H1 (cell line): ENCODE measurements around the gene TEKT5. TPM values are rescaled to one million over a fixed set of nuclear protein-coding genes. Genes with fewer than 3 reads are reported as not detected.

ENCODE experiments used
- CTCF ChIA-PET: fragments of 300-600 bp; sonication (Branson Sonifier 250); formaldehyde crosslinking; loops from one replicate; lab custom pipeline; 2021; ENCODE audit not compliant: partially characterized antibody; lab: Charles Lee
- POLR2A ChIA-PET: fragments of 300-600 bp; sonication (Branson Sonifier 250); formaldehyde crosslinking; loops from one replicate; lab custom pipeline; 2021; ENCODE audit warnings: inconsistent platforms; ENCODE audit not compliant: partially characterized antibody; lab: Charles Lee
- DNase-seq, 2 experiments: peaks; one replicate each; pipeline versions ENCODE4 v3.0.0 to v3.0.0-alpha.2; 2010 to 2022; ENCODE audit warnings: low spot score in 2 of 2, low read depth in 1 of 2, mixed read lengths in 1 of 2
- FAIRE-seq: peaks from 2 replicates; lab custom pipeline; 2011; peaks lifted over from hg19 to GRCh38; lab: Jason Lieb, UNC
- H2AFZ ChIP-seq: 2 replicates; pipeline ENCODE4 v1.8.1; 2012; ENCODE audit warnings: low read length, inconsistent platforms
- H2AK5ac ChIP-seq: 2 replicates; pipeline ENCODE4 v1.6.1; 2013; ENCODE audit warnings: low read depth, low read length
- H2BK120ac ChIP-seq: replicated peaks from 2 replicates; pipeline ENCODE3; 2013; ENCODE audit warnings: low read depth, low read length, inconsistent platforms
- H2BK12ac ChIP-seq: 2 replicates; pipeline ENCODE4 v1.6.1; 2013; ENCODE audit warnings: low read depth, low read length
- H2BK15ac ChIP-seq: 2 replicates; pipeline ENCODE4 v1.6.1; 2013; ENCODE audit warnings: low read length
- H2BK20ac ChIP-seq: 2 replicates; pipeline ENCODE4 v1.6.1; 2013; ENCODE audit warnings: low read length
- H2BK5ac ChIP-seq: 2 replicates; pipeline ENCODE4 v1.6.1; 2013; ENCODE audit warnings: low read depth, low read length
- H3K14ac ChIP-seq: 2 replicates; pipeline ENCODE4 v1.6.1; 2013; ENCODE audit warnings: inconsistent platforms; ENCODE audit not compliant: insufficient read length
- H3K18ac ChIP-seq: 2 replicates; pipeline ENCODE4 v1.6.1; 2013; ENCODE audit warnings: low read length; ENCODE audit errors: extremely low read depth
- H3K23ac ChIP-seq: 2 replicates; pipeline ENCODE4 v1.6.1; 2013; ENCODE audit warnings: inconsistent platforms; ENCODE audit not compliant: insufficient read length
- H3K23me2 ChIP-seq: 2 replicates; pipeline ENCODE4 v1.6.1; 2013; ENCODE audit warnings: low read depth, low read length
- H3K27ac ChIP-seq: 2 replicates; pipeline ENCODE4 v1.6.1; 2011; ENCODE audit warnings: low read depth, low read length, inconsistent platforms
- H3K27me3 ChIP-seq, 4 experiments: replicated peaks in 1 of 4; 1 replicate in 1 of 4; 2 replicates in 3 of 4; pipeline versions ENCODE4 v1.6.1 to v1.8.1; 2011 to 2013; ENCODE audit warnings: low read length in 3 of 4, mild to moderate bottlenecking in 3 of 4, inconsistent platforms in 2 of 4, mixed read lengths in 2 of 4, moderate library complexity in 1 of 4; ENCODE audit not compliant: control insufficient read depth in 3 of 4, insufficient read depth in 3 of 4; ENCODE audit errors: extremely low read depth in 1 of 4
- H3K36me3 ChIP-seq, 4 experiments: 2 replicates each; pipeline versions ENCODE4 v1.6.1 to v1.8.1; 2011 to 2013; ENCODE audit warnings: mild to moderate bottlenecking in 4 of 4, low read length in 3 of 4, moderate library complexity in 2 of 4, control low read depth in 1 of 4, inconsistent platforms in 1 of 4; ENCODE audit not compliant: insufficient read depth in 4 of 4, control insufficient read depth in 2 of 4
- H3K4ac ChIP-seq: replicated peaks from 2 replicates; pipeline ENCODE3; 2013; ENCODE audit warnings: low read length, low read depth, mixed read lengths, inconsistent platforms; ENCODE audit not compliant: insufficient read length
- H3K4me1 ChIP-seq, 4 experiments: replicated peaks in 1 of 4; 1 replicate in 1 of 4; 2 replicates in 3 of 4; pipeline versions ENCODE4 v1.6.1 to v1.8.1; 2011 to 2013; ENCODE audit warnings: low read length in 3 of 4, inconsistent platforms in 2 of 4, mixed read lengths in 1 of 4; ENCODE audit not compliant: insufficient read depth in 4 of 4, control insufficient read depth in 3 of 4
- H3K4me2 ChIP-seq, 2 experiments: 2 replicates each; pipeline versions ENCODE4 v1.6.1 to v1.8.1; 2011 to 2013; ENCODE audit warnings: low read depth in 2 of 2, low read length in 2 of 2, control low read depth in 1 of 2, inconsistent platforms in 1 of 2, mild to moderate bottlenecking in 1 of 2; ENCODE audit not compliant: insufficient read depth in 1 of 2
- H3K4me3 ChIP-seq, 4 experiments: fragments of 200-600, 300-600 bp in 1 of 4; sonication (generic), shearing (Covaris generic), sonication (Bioruptor Twin) in 1 of 4; 2 replicates each; pipeline versions ENCODE4 v1.5.1 to v1.8.1; 2011 to 2016; ENCODE audit warnings: low read length in 4 of 4, low read depth in 3 of 4, control low read depth in 2 of 4, inconsistent platforms in 2 of 4, mild to moderate bottlenecking in 2 of 4, mixed read lengths in 1 of 4, moderate library complexity in 1 of 4; ENCODE audit not compliant: insufficient read depth in 2 of 4; ENCODE audit errors: extremely low read depth in 1 of 4
- H3K56ac ChIP-seq: replicated peaks from 2 replicates; pipeline ENCODE3; 2013; ENCODE audit warnings: low read depth, mild to moderate bottlenecking, mixed read lengths, low read length, inconsistent platforms; ENCODE audit not compliant: insufficient read length
- H3K79me1 ChIP-seq: 2 replicates; pipeline ENCODE4 v1.6.1; 2013; ENCODE audit warnings: low read depth, low read length, control low read depth
- H3K79me2 ChIP-seq, 2 experiments: 2 replicates each; pipeline versions ENCODE4 v1.6.1 to v1.8.1; 2012 to 2013; ENCODE audit warnings: low read length in 2 of 2, mild to moderate bottlenecking in 2 of 2, inconsistent platforms in 1 of 2; ENCODE audit not compliant: insufficient read depth in 2 of 2, control insufficient read depth in 1 of 2
- H3K9ac ChIP-seq, 4 experiments: replicated peaks in 1 of 4; 1 replicate in 1 of 4; 2 replicates in 3 of 4; pipeline versions ENCODE4 v1.6.1 to v1.8.1; 2011 to 2013; ENCODE audit warnings: low read depth in 3 of 4, low read length in 3 of 4, control low read depth in 2 of 4, mild to moderate bottlenecking in 2 of 4, moderate library complexity in 2 of 4, inconsistent platforms in 1 of 4; ENCODE audit errors: extremely low read depth in 1 of 4
- H3K9me3 ChIP-seq, 2 experiments: 2 replicates each; pipeline versions ENCODE4 v1.6.1 to v1.8.1; 2012 to 2013; ENCODE audit warnings: mild to moderate bottlenecking in 2 of 2, moderate library complexity in 2 of 2, control low read depth in 1 of 2, inconsistent platforms in 1 of 2, low read depth in 1 of 2, low read length in 1 of 2, mixed read lengths in 1 of 2; ENCODE audit not compliant: insufficient read depth in 2 of 2
- H4K20me1 ChIP-seq, 2 experiments: replicated peaks in 1 of 2; 2 replicates each; pipeline versions ENCODE3 to v1.8.1; 2011 to 2013; ENCODE audit warnings: inconsistent platforms in 2 of 2, low read length in 2 of 2, mild to moderate bottlenecking in 1 of 2; ENCODE audit not compliant: insufficient read depth in 2 of 2, control insufficient read depth in 1 of 2
- H4K5ac ChIP-seq: 2 replicates; pipeline ENCODE4 v1.6.1; 2013; ENCODE audit warnings: low read length, low read depth, mixed read lengths, inconsistent platforms; ENCODE audit not compliant: insufficient read length
- H4K8ac ChIP-seq: 2 replicates; pipeline ENCODE4 v1.8.0; 2013; ENCODE audit warnings: mild to moderate bottlenecking, moderate library complexity, low read length, inconsistent platforms; ENCODE audit not compliant: insufficient read depth; ENCODE audit errors: extremely low read depth
- H4K91ac ChIP-seq: replicated peaks from 2 replicates; pipeline ENCODE3; 2013; ENCODE audit warnings: low read length, mixed read lengths, inconsistent platforms; ENCODE audit not compliant: insufficient read length
- CBX5 ChIP-seq: fragments of 300-800, 300-1000 bp; sonication (generic); IDR thresholded peaks from 2 replicates; pipeline ENCODE4 v1.7.1; 2016; ENCODE audit warnings: antibody characterized with exemption, low read length, low read depth
- POU5F1 ChIP-seq: IDR thresholded peaks from 2 replicates; pipeline ENCODE4 v1.6.1; 2011; ENCODE audit warnings: low read depth, mild to moderate bottlenecking, low read length, moderate library complexity
- RBBP5 ChIP-seq: IDR thresholded peaks from 2 replicates; pipeline ENCODE4 v1.7.1; 2012; ENCODE audit warnings: low read depth, mild to moderate bottlenecking, inconsistent platforms, low read length, moderate library complexity, borderline replicate concordance
- RXRA ChIP-seq: IDR thresholded peaks from 2 replicates; pipeline ENCODE4 v1.6.1; 2011; ENCODE audit warnings: low read depth, mild to moderate bottlenecking, low read length, moderate library complexity; ENCODE audit not compliant: insufficient read depth
- SAP30 ChIP-seq: fragments of 300-600 bp; sonication (generic); IDR thresholded peaks from 2 replicates; pipeline ENCODE4 v1.7.1; 2012; ENCODE audit warnings: low read length, moderate library complexity, mild to moderate bottlenecking, inconsistent platforms; ENCODE audit not compliant: insufficient read depth, insufficient replicate concordance
- SIRT6 ChIP-seq: IDR thresholded peaks from one replicate; pipeline ENCODE4 v1.7.1; 2012; ENCODE audit warnings: low read length, inconsistent platforms
- SIX5 ChIP-seq: IDR thresholded peaks from 2 replicates; pipeline ENCODE4 v1.6.1; 2011; ENCODE audit warnings: mild to moderate bottlenecking, low read depth, low read length
- SRF ChIP-seq: IDR thresholded peaks from 2 replicates; pipeline ENCODE4 v1.6.1; 2011; ENCODE audit warnings: mild to moderate bottlenecking, low read depth, low read length, moderate library complexity
- WGBS, 2 experiments: shearing (Covaris generic) in 1 of 2; methylation state at CpG; one replicate each; pipeline versions ENCODE4 v1.1.6 to v1.1.7; 2013 to 2015; ENCODE audit warnings: low lambda C conversion rate in 2 of 2, mixed read lengths in 2 of 2, inconsistent platforms in 1 of 2, low coverage in 1 of 2, missing lambda C conversion rate in 1 of 2; ENCODE audit not compliant: insufficient replicate concordance in 2 of 2, insufficient coverage in 1 of 2, insufficient read length in 1 of 2; ENCODE audit errors: extremely low coverage in 1 of 2, missing lambda C conversion rate in 1 of 2; 5-methylcytosine and 5-hydroxymethylcytosine counted together
- polyA plus RNA-seq, 7 experiments: library from polyadenylated mRNA; depleted of rRNA in 3 of 7; stranded (reverse) in 5 of 7; unstranded in 2 of 7; fragments of >200 nt in 5 of 7; fragments of 200-250 nt in 2 of 7; gene quantifications; 1 replicate in 5 of 7; 2 replicates in 1 of 7; 4 replicates in 1 of 7; pipeline versions ENCODE4 v1.2.1 to v1.2.3, GENCODE V29; 2011 to 2013; ENCODE audit warnings: missing spikeins in 2 of 7, mixed read lengths in 2 of 7
- total RNA-seq: library from RNA; stranded (reverse); fragmentation: NEBNext Ultra II Directional; extraction: Animal tissue kit (Norgen Biotek cat#: 25700); gene quantifications from 2 replicates; pipeline ENCODE4 v1.2.1, GENCODE V29; 2021
- TF ChIP-seq, protein P1 (sequence below): IDR thresholded peaks from 2 replicates; pipeline ENCODE4 v1.6.1; 2011; ENCODE audit warnings: low read depth, mild to moderate bottlenecking, low read length; ENCODE audit not compliant: insufficient read depth

TEKT5 gene
- total and polyA plus RNA-seq, 2 of the 8 experiments (the other 6 are each of a cell fraction or from before 2014, with no cell fraction given) = 0.95 TPM; not detected in 1

DNA sequence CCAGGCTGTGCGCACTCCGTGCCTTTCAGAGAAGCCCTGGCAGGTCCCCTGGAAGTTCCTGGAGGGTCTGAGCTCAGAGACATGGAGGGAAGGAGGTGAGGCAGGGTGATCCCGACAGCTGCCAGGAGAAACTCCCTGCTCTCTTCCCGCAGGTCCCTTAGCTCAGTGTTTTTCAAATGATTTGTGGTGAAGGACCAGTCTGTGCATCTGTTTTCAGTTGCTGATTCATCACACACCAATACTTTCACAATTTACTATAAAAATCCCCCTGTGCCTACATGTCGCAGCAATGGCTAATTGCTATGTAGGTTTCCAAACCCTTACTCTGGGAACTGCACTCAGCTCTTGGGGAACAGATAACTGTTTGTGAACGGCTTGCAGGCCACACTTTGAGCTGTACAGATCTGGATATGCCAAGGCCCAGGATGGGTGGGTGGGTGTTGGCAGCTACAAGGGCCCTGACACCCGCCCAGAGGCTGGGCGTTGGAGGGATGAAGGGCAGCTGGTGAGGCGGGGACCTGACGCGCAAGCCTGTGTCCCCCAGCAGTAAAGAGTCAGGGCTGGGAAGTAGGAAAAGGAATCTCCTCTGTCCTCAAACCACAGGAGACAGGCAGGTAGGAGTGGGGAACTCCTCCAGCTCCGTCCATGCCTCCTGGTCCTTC, 93.8 kb downstream of the TEKT5 start:
- no peak overlapping the region for H4K5ac ChIP-seq
- no peak overlapping the region for H2BK5ac ChIP-seq
- ChIA-PET POLR2A (no interaction called here), CTCF (interaction anchor here (0.6 to 3.4 kb wide), 6 partner anchors 9 to 1338 kb away, joined by 3 to 22 read pairs (median 3); partner anchors contain the start of gene EMP2)
- no peak overlapping the region for H3K23ac ChIP-seq
- H4K91ac ChIP-seq = no peak overlapping the region
- H3K4me3 ChIP-seq = no peak overlapping the region
- peak overlapping the region; percentile 36; the same call in 1 of the 2 replicates for H4K8ac ChIP-seq
- H3K9me3 ChIP-seq = no peaks in the 10 kb centered on the region
- H2BK15ac ChIP-seq = peak overlapping the region; percentile 5; the same call in 1 of the 2 replicates
- no peak overlapping the region for H2AFZ ChIP-seq
- H2AK5ac ChIP-seq = no peak overlapping the region
- H3K9ac ChIP-seq = no peak overlapping the region
- no peak overlapping the region for H3K14ac ChIP-seq
- H2BK120ac ChIP-seq = no peak overlapping the region
- no peak overlapping the region for H2BK12ac ChIP-seq
- H3K56ac ChIP-seq = no peak overlapping the region
- WGBS, 2 experiments = 88% methylated on average over 12 of the region's 12 CpGs; no CpG with 5 or more reads in 1 of the 2 experiments
- peaks cover 2% of the 10 kb centered on the region; the same call in 1 of the 2 replicates for H3K23me2 ChIP-seq
- H3K79me1 ChIP-seq = no peaks in the 10 kb centered on the region
- no peak overlapping the region for H3K27ac ChIP-seq
- peaks cover 0 to 3% (median 0%) of the 10 kb centered on the region in 4 experiments; a peak in 2 of 7 replicates for H3K4me1 ChIP-seq
- no peaks in the 10 kb centered on the region; a peak in 1 of 7 replicates for H3K27me3 ChIP-seq
- DNase-seq (no peak), FAIRE-seq (no peak)
- no peak overlapping the region for H3K4me2 ChIP-seq
- no peak overlapping the region for H2BK20ac ChIP-seq
- no peaks in the 10 kb centered on the region for H4K20me1 ChIP-seq
- H3K4ac ChIP-seq = no peak overlapping the region
- H3K36me3 ChIP-seq = no peaks in the 10 kb centered on the region
- no peak overlapping the region; the same call in none of the 2 replicates for H3K18ac ChIP-seq
- H3K79me2 ChIP-seq = no peaks in the 10 kb centered on the region
- TF ChIP-seq CBX5 (no peak), SAP30 (no peak), RXRA (no peak), POU5F1 (no peak), RBBP5 (no peak), SIRT6 (no peak), SIX5 (no peak), SRF (no peak)
- TF ChIP-seq, protein P1, sequence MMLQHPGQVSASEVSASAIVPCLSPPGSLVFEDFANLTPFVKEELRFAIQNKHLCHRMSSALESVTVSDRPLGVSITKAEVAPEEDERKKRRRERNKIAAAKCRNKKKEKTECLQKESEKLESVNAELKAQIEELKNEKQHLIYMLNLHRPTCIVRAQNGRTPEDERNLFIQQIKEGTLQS = no peak
